T-helper 1 cell treated with Interleukin-12 subunit alpha and Interleukin-12 subunit beta and Interleukin-4 antibody, amounts not matched to agents 30 μg/mL and 1 μg/mL, for 36 hours (primary cell): ENCODE results near the gene RTN4.

Experiments
- H3K27ac Mint-ChIP-seq: one replicate; pipeline ENCODE4 v1.8.0; 2021; ENCODE audit warnings: mild to moderate bottlenecking, mixed read lengths
- H3K27me3 Mint-ChIP-seq: one replicate; pipeline ENCODE4 v1.8.0; 2021; ENCODE audit warnings: low read depth, mixed read lengths
- H3K36me3 Mint-ChIP-seq: one replicate; pipeline ENCODE4 v1.8.0; 2021; ENCODE audit warnings: low read depth, mixed read lengths
- H3K4me1 Mint-ChIP-seq: one replicate; pipeline ENCODE4 v1.8.0; 2021; ENCODE audit warnings: low read depth, mixed read lengths
- H3K4me3 Mint-ChIP-seq: one replicate; pipeline ENCODE4 v1.8.0; 2021; ENCODE audit warnings: mild to moderate bottlenecking, moderate library complexity, mixed read lengths
- H3K9me3 Mint-ChIP-seq: one replicate; pipeline ENCODE4 v1.8.0; 2021; ENCODE audit warnings: mixed read lengths

RTN4 gene

DNA sequence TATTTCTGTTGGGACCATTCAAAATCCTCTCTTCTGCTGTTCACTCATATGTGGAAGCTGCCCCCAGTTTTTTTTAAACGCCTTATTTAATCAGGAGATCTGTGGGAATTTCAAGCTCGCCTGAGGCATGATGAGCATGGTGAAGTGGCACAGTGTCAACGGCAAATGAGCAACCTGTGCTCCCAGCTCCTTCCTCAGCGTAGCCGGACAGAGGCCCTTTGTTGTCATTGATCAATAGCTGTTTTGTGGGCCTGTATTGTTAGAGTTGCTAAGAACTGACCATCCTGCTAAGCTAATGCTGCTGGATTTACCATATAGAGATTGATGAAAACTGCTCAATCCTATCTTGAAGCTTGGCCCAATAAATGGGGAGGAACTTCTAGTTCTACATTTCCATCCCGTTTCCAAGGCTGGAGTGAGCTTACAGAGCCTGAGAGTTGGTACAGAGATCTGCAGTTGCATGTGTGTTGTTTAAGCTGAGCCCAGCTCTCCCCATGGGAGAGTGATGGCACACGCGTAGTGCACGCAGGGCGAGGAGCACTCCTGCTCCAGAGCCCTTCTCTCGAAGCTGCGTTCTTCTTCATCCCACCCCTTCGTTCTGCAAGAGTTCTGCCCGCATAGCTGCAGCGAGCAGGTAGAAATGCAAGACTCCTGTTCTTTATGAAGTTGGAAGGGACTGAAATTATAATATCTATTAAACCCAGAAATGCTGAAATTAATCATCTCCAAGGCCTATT is 108.8 kb downstream of the RTN4 start:
- Mint-ChIP-seq H3K27me3 (no peaks in the 10 kb centered on the region), H3K27ac (no peak overlapping the region), H3K4me1 (peaks cover 2% of the 10 kb centered on the region), H3K4me3 (no peak overlapping the region), H3K36me3 (peaks cover 1% of the 10 kb centered on the region), H3K9me3 (peaks cover 18% of the 10 kb centered on the region)

DNA sequence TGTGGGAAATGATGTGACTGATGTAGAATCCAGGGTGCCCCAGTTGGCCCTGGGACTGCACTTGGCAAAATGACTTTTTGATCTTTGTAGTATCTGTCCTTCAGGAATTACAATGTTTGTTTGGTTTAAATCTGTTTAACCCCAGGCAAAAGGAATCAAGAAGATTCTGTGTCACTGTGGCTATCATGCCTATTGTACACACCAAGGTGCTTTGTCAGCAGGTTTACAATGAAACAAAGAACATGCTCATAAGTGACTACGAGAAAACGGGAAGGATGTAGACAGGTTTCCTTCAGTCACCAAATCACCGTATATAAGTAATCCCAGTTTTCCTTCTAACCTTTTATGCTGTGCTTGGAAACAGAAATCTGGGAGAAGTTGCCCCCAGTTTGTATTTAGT is 109.5 kb downstream of the RTN4 start:
- H3K27me3 Mint-ChIP-seq: no peaks in the 10 kb centered on the region
- H3K4me3 Mint-ChIP-seq: no peak overlapping the region
- H3K27ac Mint-ChIP-seq: no peak overlapping the region
- H3K9me3 Mint-ChIP-seq: peaks cover 20% of the 10 kb centered on the region
- peaks cover 2% of the 10 kb centered on the region for H3K4me1 Mint-ChIP-seq
- H3K36me3 Mint-ChIP-seq: peaks cover 1% of the 10 kb centered on the region

DNA sequence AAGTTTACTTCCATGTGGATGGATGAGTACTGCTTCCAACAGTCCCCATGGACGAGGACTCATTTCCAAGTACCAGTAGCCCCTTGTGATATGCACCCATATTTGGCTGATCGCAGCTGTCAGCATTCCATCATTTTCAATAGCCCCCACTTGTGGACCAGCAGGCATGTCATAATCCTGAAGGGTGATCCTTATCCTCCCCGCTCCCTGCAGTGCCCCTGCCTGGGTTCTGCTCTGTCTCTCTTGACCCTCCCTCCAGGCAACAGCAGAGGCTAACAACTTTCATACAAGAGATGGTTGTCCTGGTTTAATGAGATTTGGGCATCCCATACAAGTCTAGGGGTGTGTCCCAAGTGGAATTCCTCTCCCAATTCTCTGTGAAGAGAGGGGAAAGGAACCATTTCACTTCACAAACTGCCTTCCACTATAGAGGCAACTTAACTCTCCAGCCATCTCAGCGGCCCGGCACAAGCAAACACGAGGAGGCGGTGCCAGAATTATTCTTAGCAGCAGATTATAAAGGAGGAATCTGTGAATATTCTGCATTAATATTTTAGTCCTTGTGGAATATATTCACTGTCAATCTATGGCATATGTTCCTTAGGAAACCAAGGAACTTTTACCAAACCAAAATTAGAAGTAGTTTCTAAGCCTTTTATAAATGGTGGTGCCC is 110.7 kb downstream of the RTN4 start:
- no peaks in the 10 kb centered on the region for H3K36me3 Mint-ChIP-seq
- no peak overlapping the region for H3K27ac Mint-ChIP-seq
- H3K4me1 Mint-ChIP-seq: no peaks in the 10 kb centered on the region
- peaks cover 17% of the 10 kb centered on the region for H3K9me3 Mint-ChIP-seq
- H3K4me3 Mint-ChIP-seq: no peak overlapping the region
- H3K27me3 Mint-ChIP-seq: no peaks in the 10 kb centered on the region

GRCh38 chr2:54936766-54937165 is 113.5 kb downstream of the RTN4 start:
- Mint-ChIP-seq H3K27me3 (peaks cover 3% of the 10 kb centered on the region), H3K4me1 (no peaks in the 10 kb centered on the region), H3K4me3 (no peak overlapping the region), H3K36me3 (no peaks in the 10 kb centered on the region), H3K9me3 (peaks cover 17% of the 10 kb centered on the region), H3K27ac (no peak overlapping the region)

DNA sequence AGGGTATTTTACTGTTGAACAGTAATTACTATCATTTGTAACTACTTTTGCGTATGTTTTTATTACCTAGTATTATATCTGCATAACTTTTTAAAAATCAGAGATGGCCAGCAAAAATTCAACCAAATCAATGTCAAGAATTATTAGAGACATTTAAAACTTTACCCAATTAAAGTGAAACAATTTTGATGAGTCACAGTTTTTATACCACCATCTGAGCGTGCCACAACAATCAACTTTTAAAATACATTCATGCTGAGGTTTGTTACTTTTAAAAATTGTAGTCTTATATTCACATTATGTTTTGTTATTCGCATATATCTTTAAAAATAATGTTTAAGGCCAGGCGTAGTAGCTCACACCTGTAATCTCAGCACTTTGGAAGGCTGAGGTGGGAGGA is 114.9 kb downstream of the RTN4 start:
- Mint-ChIP-seq H3K36me3 (no peaks in the 10 kb centered on the region), H3K27ac (no peak overlapping the region), H3K4me3 (no peak overlapping the region), H3K27me3 (peaks cover 3% of the 10 kb centered on the region), H3K9me3 (peaks cover 17% of the 10 kb centered on the region), H3K4me1 (no peaks in the 10 kb centered on the region)

DNA sequence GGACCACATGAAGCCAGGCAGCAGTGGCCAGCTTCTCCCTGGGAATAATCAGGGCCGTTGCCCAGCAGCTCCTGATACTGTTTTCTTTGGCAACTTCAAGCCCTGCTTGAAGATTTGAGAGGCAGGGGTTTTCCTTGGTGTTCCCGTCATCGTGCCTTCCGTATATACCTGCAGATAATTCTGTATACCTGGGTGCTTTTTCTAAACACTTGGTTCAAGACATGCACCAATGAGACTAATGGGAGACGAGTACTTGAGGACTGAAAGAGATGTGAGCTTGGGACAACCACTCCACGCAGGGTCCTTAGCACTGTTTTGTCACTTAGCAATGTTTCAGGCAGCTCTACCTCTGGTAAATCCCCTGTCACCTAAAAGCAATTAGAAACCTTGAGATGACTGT is 118.8 kb downstream of the RTN4 start:
- H3K9me3 Mint-ChIP-seq: peaks cover 11% of the 10 kb centered on the region
- no peaks in the 10 kb centered on the region for H3K36me3 Mint-ChIP-seq
- no peak overlapping the region for H3K4me3 Mint-ChIP-seq
- H3K4me1 Mint-ChIP-seq: no peaks in the 10 kb centered on the region
- no peak overlapping the region for H3K27ac Mint-ChIP-seq
- H3K27me3 Mint-ChIP-seq: peaks cover 3% of the 10 kb centered on the region

DNA sequence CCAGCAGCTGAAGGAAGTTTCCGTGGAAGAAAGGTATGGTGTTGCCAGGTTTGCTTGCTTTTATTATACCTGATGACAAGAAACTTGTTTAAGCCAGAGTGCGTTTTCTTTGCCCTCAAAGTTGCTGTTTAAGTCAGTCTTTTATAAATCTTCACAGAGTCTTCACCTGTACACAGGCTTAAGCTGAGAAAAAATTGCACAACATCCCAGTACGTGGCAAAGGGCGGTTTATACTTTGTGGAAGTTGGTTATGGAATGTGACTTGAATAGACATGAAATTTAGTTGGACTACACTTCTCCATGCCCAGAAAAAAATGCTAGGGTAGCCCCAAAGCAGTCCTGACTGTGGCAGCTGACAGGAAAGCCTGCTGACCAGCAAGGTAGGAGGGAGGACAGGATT is 121.5 kb downstream of the RTN4 start:
- H3K9me3 Mint-ChIP-seq: peaks cover 8% of the 10 kb centered on the region
- H3K27me3 Mint-ChIP-seq: peaks cover 5% of the 10 kb centered on the region

DNA sequence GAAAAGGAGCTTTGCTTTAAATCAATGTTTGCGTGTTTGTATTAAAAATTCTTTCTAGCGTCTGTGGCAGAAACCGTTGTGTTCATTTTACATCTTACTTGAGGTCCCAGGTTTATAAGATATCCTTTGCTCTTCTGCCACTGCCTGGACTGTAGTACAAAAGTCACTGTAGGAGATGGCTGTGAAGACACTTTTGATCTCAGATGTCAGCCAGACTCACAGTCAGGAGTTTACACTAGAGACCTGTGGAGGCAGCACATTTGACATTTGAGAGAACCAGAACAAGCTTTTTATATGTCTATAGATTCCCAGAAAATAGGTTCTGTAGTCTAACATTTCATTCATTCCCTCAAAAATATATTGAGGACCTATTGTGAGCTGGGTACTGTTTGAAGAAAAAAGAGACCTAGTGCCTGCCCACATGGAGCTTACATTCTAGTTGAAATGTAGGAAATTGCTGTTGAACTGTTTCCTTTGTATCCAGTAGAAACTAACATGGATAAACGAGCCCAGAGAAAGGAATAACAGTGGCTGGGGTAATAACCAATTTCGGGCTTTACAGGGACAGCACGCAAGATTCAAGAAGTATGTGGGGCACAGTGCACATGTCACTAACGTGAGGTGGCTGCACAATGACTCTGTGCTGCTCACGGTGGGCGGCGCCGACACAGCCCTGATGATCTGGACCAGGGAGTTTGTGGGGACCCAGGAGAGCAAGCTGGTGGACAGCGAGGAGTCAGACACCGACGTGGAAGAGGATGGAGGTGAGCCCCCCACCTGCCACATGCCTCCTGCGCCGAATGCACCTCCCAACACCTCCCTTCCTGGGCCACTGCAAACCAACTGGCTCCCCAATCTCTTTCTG is 122.3 kb downstream of the RTN4 start:
- Mint-ChIP-seq H3K4me3 (no peak overlapping the region), H3K36me3 (no peaks in the 10 kb centered on the region), H3K9me3 (peaks cover 8% of the 10 kb centered on the region)

More for the DNA sequence above, 121.5 kb downstream of the RTN4 start:
- no peak overlapping the region for H3K4me3 Mint-ChIP-seq
- no peaks in the 10 kb centered on the region for H3K4me1 Mint-ChIP-seq
- no peak overlapping the region for H3K27ac Mint-ChIP-seq
- no peaks in the 10 kb centered on the region for H3K36me3 Mint-ChIP-seq

GRCh38 chr2:54927085-54927750 is 123.0 kb downstream of the RTN4 start:
- Mint-ChIP-seq H3K27ac (no peak overlapping the region), H3K9me3 (peaks cover 8% of the 10 kb centered on the region), H3K4me3 (no peak overlapping the region), H3K27me3 (peaks cover 6% of the 10 kb centered on the region), H3K36me3 (no peaks in the 10 kb centered on the region), H3K4me1 (no peaks in the 10 kb centered on the region)

More for the DNA sequence above, 122.3 kb downstream of the RTN4 start:
- no peaks in the 10 kb centered on the region for H3K4me1 Mint-ChIP-seq
- no peak overlapping the region for H3K27ac Mint-ChIP-seq
- H3K27me3 Mint-ChIP-seq: peaks cover 6% of the 10 kb centered on the region

DNA sequence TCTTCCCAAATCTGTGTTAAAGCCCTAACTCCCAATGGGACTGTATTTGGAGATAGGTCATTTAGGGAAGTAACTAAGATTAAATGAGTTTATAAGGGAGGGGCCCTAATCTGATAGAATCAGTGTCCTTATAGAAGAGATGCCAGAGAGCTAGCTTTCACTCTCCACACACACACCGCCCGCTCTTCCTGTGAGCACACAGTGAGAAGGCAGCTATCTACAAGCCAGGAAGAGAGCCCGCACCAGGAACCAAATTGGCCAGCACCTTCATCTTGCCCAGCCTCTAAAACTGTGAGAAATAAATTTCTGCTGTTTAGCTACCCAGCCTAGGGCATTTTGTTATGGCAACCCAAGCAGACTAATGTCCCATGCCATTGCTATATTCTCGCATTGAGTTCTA is 125.2 kb downstream of the RTN4 start:
- Mint-ChIP-seq H3K9me3 (peaks cover 13% of the 10 kb centered on the region), H3K36me3 (no peaks in the 10 kb centered on the region), H3K27ac (no peak overlapping the region), H3K27me3 (peaks cover 15% of the 10 kb centered on the region), H3K4me3 (no peak overlapping the region), H3K4me1 (no peaks in the 10 kb centered on the region)

DNA sequence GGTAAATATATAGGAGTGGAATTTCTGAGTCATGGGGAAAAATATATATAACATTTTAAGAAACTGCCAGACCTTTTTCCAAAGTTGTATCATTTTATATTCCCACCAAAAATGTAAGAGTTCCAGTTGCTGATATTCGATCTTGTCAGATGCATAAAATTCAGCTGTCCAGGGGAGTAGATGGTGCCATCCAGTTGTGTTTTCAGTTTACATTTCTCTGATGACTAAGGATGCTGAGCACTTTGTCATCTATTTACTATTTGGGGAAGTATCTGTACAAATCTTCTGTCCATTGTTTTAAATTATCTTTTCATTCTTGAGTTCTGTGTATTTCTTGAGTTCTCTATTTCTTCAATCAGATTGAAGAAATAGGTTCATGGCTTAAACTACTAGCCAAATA is 126.1 kb downstream of the RTN4 start:
- no peak overlapping the region for H3K4me3 Mint-ChIP-seq
- H3K36me3 Mint-ChIP-seq: no peaks in the 10 kb centered on the region
- peaks cover 13% of the 10 kb centered on the region for H3K9me3 Mint-ChIP-seq
- no peak overlapping the region for H3K27ac Mint-ChIP-seq
- peaks cover 24% of the 10 kb centered on the region for H3K27me3 Mint-ChIP-seq
- peaks cover 3% of the 10 kb centered on the region for H3K4me1 Mint-ChIP-seq
